ENCODE data around the gene MS4A3.
"Not testable (repeated sequence)": the region's sequence is repeated elsewhere in the genome, so short reads cannot be mapped to it uniquely, and the experiment has no call there.

Gene MS4A3

GRCh38 chr11:60095477-60096120, 39.1 kb downstream of the MS4A3 start:
- H3K4me1 ChIP-seq (ENCODE audit: low read length) = no peaks in the 10 kb centered on the region
- H3K4me2 ChIP-seq (ENCODE audit: low read length) = no peak overlapping the region

GRCh38 chr11:60097189-60097588, 40.7 kb downstream of the MS4A3 start:
- H3K4me2 ChIP-seq (ENCODE audit: low read length) = no peak overlapping the region
- no peaks in the 10 kb centered on the region for H3K36me3 ChIP-seq (replicated peaks; ENCODE audit: low read depth, low read length)
- no peak overlapping the region for H2AFZ ChIP-seq (ENCODE audit: low read depth, low read length)
- H3K27ac ChIP-seq (ENCODE audit: low read length) = no peak overlapping the region
- H3K4me3 ChIP-seq (ENCODE audit: low read length) = no peak overlapping the region
- no peaks in the 10 kb centered on the region for H3K79me2 ChIP-seq (ENCODE audit: low read length)
- H4K20me1 ChIP-seq (ENCODE audit: insufficient read depth, low read length) = no peaks in the 10 kb centered on the region
- TF ChIP-seq CTCF (IDR thresholded peaks at IDR 0.05; ENCODE audit: low read depth, low read length) = no peak
- TF ChIP-seq EZH2phosphoT487 (IDR thresholded peaks at IDR 0.05; ENCODE audit: low read depth) = no peak
- H3K4me1 ChIP-seq (ENCODE audit: low read length) = no peaks in the 10 kb centered on the region
- no peaks in the 10 kb centered on the region for H3K27me3 ChIP-seq (ENCODE audit: low read depth, low read length)
- no peaks in the 10 kb centered on the region for H3K9me3 ChIP-seq (ENCODE audit: insufficient read depth, low read length)
- H3K9ac ChIP-seq (ENCODE audit: low read length) = no peak overlapping the region

More at GRCh38 chr11:60095477-60096120, 39.1 kb downstream of the MS4A3 start:
- Histone ChIP-seq H3K9ac (ENCODE audit: low read length) (no peak overlapping the region), H3K36me3 (replicated peaks; ENCODE audit: low read depth, low read length) (no peaks in the 10 kb centered on the region), H2AFZ (ENCODE audit: low read depth, low read length) (no peak overlapping the region), H3K9me3 (ENCODE audit: insufficient read depth, low read length) (no peaks in the 10 kb centered on the region), H4K20me1 (ENCODE audit: insufficient read depth, low read length) (no peaks in the 10 kb centered on the region), H3K4me3 (ENCODE audit: low read length) (no peak overlapping the region), H3K27ac (ENCODE audit: low read length) (no peak overlapping the region), H3K27me3 (ENCODE audit: low read depth, low read length) (no peaks in the 10 kb centered on the region), H3K79me2 (ENCODE audit: low read length) (no peaks in the 10 kb centered on the region)
- TF ChIP-seq CTCF (IDR thresholded peaks at IDR 0.05; ENCODE audit: low read depth, low read length) = no peak

- H3K36me3 ChIP-seq (replicated peaks; ENCODE audit: low read depth, low read length) = no peaks in the 10 kb centered on the region
- H3K4me1 ChIP-seq (ENCODE audit: low read length) = no peaks in the 10 kb centered on the region
- H3K4me3 ChIP-seq (ENCODE audit: low read length) = no peak overlapping the region
- no peaks in the 10 kb centered on the region for H3K9me3 ChIP-seq (ENCODE audit: insufficient read depth, low read length)
- no peak overlapping the region for H3K9ac ChIP-seq (ENCODE audit: low read length)
- H3K4me2 ChIP-seq (ENCODE audit: low read length) = no peak overlapping the region
- H2AFZ ChIP-seq (ENCODE audit: low read depth, low read length) = no peak overlapping the region
- no peak overlapping the region for H3K27ac ChIP-seq (ENCODE audit: low read length)
- no peaks in the 10 kb centered on the region for H4K20me1 ChIP-seq (ENCODE audit: insufficient read depth, low read length)
- TF ChIP-seq CTCF (IDR thresholded peaks at IDR 0.05; ENCODE audit: low read depth, low read length) (no peak), EZH2phosphoT487 (IDR thresholded peaks at IDR 0.05; ENCODE audit: low read depth) (no peak)
- H3K79me2 ChIP-seq (ENCODE audit: low read length) = no peaks in the 10 kb centered on the region
- H3K27me3 ChIP-seq (ENCODE audit: low read depth, low read length) = no peaks in the 10 kb centered on the region
These were observed 42.0 kb downstream of the MS4A3 start for GRCh38 chr11:60098508-60098907.

- Histone ChIP-seq H3K4me1 (ENCODE audit: low read length) (no peaks in the 10 kb centered on the region), H3K9me3 (ENCODE audit: insufficient read depth, low read length) (no peaks in the 10 kb centered on the region), H3K4me3 (ENCODE audit: low read length) (no peak overlapping the region), H3K4me2 (ENCODE audit: low read length) (no peak overlapping the region), H3K9ac (ENCODE audit: low read length) (no peak overlapping the region), H3K27me3 (ENCODE audit: low read depth, low read length) (no peaks in the 10 kb centered on the region), H3K36me3 (replicated peaks; ENCODE audit: low read depth, low read length) (no peaks in the 10 kb centered on the region), H3K79me2 (ENCODE audit: low read length) (no peaks in the 10 kb centered on the region), H4K20me1 (ENCODE audit: insufficient read depth, low read length) (no peaks in the 10 kb centered on the region), H2AFZ (ENCODE audit: low read depth, low read length) (no peak overlapping the region), H3K27ac (ENCODE audit: low read length) (no peak overlapping the region)
- TF ChIP-seq EZH2phosphoT487 (IDR thresholded peaks at IDR 0.05; ENCODE audit: low read depth) (no peak), CTCF (IDR thresholded peaks at IDR 0.05; ENCODE audit: low read depth, low read length) (no peak)
These were observed 44.1 kb downstream of the MS4A3 start for GRCh38 chr11:60100516-60100915.

- H3K9ac ChIP-seq (ENCODE audit: low read length); H3K9me3 ChIP-seq (ENCODE audit: insufficient read depth, low read length); H4K20me1 ChIP-seq (ENCODE audit: insufficient read depth, low read length); H3K4me2 ChIP-seq (ENCODE audit: low read length); H3K79me2 ChIP-seq (ENCODE audit: low read length); H3K27me3 ChIP-seq (ENCODE audit: low read depth, low read length); H2AFZ ChIP-seq (ENCODE audit: low read depth, low read length); H3K36me3 ChIP-seq (replicated peaks; ENCODE audit: low read depth, low read length); H3K4me3 ChIP-seq (ENCODE audit: low read length); H3K27ac ChIP-seq (ENCODE audit: low read length); H3K4me1 ChIP-seq (ENCODE audit: low read length): not testable (repeated sequence)
These were observed 44.9 kb downstream of the MS4A3 start for GRCh38 chr11:60101368-60101767.

- not testable (repeated sequence) for H3K9me3 ChIP-seq (ENCODE audit: insufficient read depth, low read length); H3K4me3 ChIP-seq (ENCODE audit: low read length); H3K27ac ChIP-seq (ENCODE audit: low read length); H2AFZ ChIP-seq (ENCODE audit: low read depth, low read length); H3K27me3 ChIP-seq (ENCODE audit: low read depth, low read length); H3K4me2 ChIP-seq (ENCODE audit: low read length); H3K9ac ChIP-seq (ENCODE audit: low read length); H3K4me1 ChIP-seq (ENCODE audit: low read length); H3K36me3 ChIP-seq (replicated peaks; ENCODE audit: low read depth, low read length); H3K79me2 ChIP-seq (ENCODE audit: low read length); H4K20me1 ChIP-seq (ENCODE audit: insufficient read depth, low read length)
These were observed 48.1 kb downstream of the MS4A3 start for GRCh38 chr11:60104471-60105115.

Measured in OCI-LY3 (cell line).